ENCODE measurements around the gene TRAPPC2B. TPM values are rescaled to one million over a fixed set of nuclear protein-coding genes. Genes with fewer than 3 reads are reported as not detected.

The TRAPPC2B gene
- total and polyA plus RNA-seq, 4 donors = 2.8 to 6.1 (median 3.6) TPM

GRCh38 chr19:57342582-57342981, 20.8 kb upstream of the TRAPPC2B start:
- Histone ChIP-seq H3K9me3 (ENCODE audit: control insufficient read depth in 4 of 4, low read length in 3 of 4) (peaks cover 0 to 10% (median 5%) of the 10 kb centered on the region in 4 donors), H3K27ac (ENCODE audit: low read depth in 1 of 2, low read length in 2 of 2) (no peak overlapping the region), H3K4me1 (ENCODE audit: control insufficient read depth in 4 of 4, insufficient read depth in 4 of 4, low read length in 3 of 4) (no peaks in the 10 kb centered on the region), H3K36me3 (ENCODE audit: control insufficient read depth in 4 of 4, insufficient read depth in 3 of 4, low read depth in 1 of 4, low read length in 3 of 4) (no peaks in the 10 kb centered on the region), H3K9ac (ENCODE audit: low read depth in 1 of 2, low read length in 2 of 2) (no peak overlapping the region), H3K4me3 (ENCODE audit: low read depth in 1 of 3, low read length in 3 of 3) (no peak overlapping the region), H3K27me3 (ENCODE audit: control insufficient read depth in 4 of 4, insufficient read depth in 4 of 4, low read length in 3 of 4) (peaks cover 0 to 3% (median 0%) of the 10 kb centered on the region in 4 donors)
- no peak for DNase-seq (ENCODE audit: low spot score)
- 70% methylated on average over 6 of the region's 6 CpGs for WGBS
- TF ChIP-seq ZBTB33 (IDR thresholded peaks at IDR 0.05) = no peak
- no peak for TF ChIP-seq FOXA1 (IDR thresholded peaks at IDR 0.05)
- TF ChIP-seq JUND (IDR thresholded peaks at IDR 0.05) = no peak
- no peak for TF ChIP-seq RAD21 (IDR thresholded peaks at IDR 0.05)
- TF ChIP-seq REST (IDR thresholded peaks at IDR 0.05) = no peak
- TF ChIP-seq MAX (IDR thresholded peaks at IDR 0.05) = no peak
- no peak for TF ChIP-seq ATF3 (IDR thresholded peaks at IDR 0.05)
- TF ChIP-seq FOXA2 (IDR thresholded peaks at IDR 0.05) = no peak
- no peak for TF ChIP-seq RXRA (IDR thresholded peaks at IDR 0.05)
- TF ChIP-seq EGR1 (IDR thresholded peaks at IDR 0.05; ENCODE audit: low read depth in 2 of 2) = no peak
- TF ChIP-seq HNF4A (conservative IDR thresholded peaks at IDR 0.05) = no peak
- TF ChIP-seq SP1 (IDR thresholded peaks at IDR 0.05) = no peak
- TF ChIP-seq TAF1 (conservative IDR thresholded peaks at IDR 0.05) = no peak
- TF ChIP-seq NR2F2 (IDR thresholded peaks at IDR 0.05) = no peak
- no peak for TF ChIP-seq YY1 (IDR thresholded peaks at IDR 0.05)

GRCh38 chr19:57348136-57348535, 15.2 kb upstream of the TRAPPC2B start:
- Histone ChIP-seq H3K27me3 (ENCODE audit: control insufficient read depth in 4 of 4, insufficient read depth in 4 of 4, low read length in 3 of 4) (peaks cover 0 to 3% (median 0%) of the 10 kb centered on the region in 4 donors), H3K36me3 (ENCODE audit: control insufficient read depth in 4 of 4, insufficient read depth in 3 of 4, low read depth in 1 of 4, low read length in 3 of 4) (peaks cover 0 to 6% (median 2%) of the 10 kb centered on the region in 4 donors), H3K27ac (ENCODE audit: low read depth in 1 of 2, low read length in 2 of 2) (no peak overlapping the region), H3K9ac (ENCODE audit: low read depth in 1 of 2, low read length in 2 of 2) (no peak overlapping the region), H3K4me1 (ENCODE audit: control insufficient read depth in 4 of 4, insufficient read depth in 4 of 4, low read length in 3 of 4) (peaks cover 3 to 17% (median 12%) of the 10 kb centered on the region in 4 donors), H3K4me3 (ENCODE audit: low read depth in 1 of 3, low read length in 3 of 3) (no peak overlapping the region), H3K9me3 (ENCODE audit: control insufficient read depth in 4 of 4, low read length in 3 of 4) (peaks cover 3 to 8% (median 5%) of the 10 kb centered on the region in 4 donors)
- DNase-seq (ENCODE audit: low spot score) = no peak
- TF ChIP-seq RXRA (IDR thresholded peaks at IDR 0.05) = no peak
- TF ChIP-seq RAD21 (IDR thresholded peaks at IDR 0.05) = no peak
- TF ChIP-seq SP1 (IDR thresholded peaks at IDR 0.05) = no peak
- TF ChIP-seq FOXA1 (IDR thresholded peaks at IDR 0.05) = no peak
- 74% methylated on average over 3 of the region's 3 CpGs for WGBS

Data from liver (tissue), 9 donors.